ENCODE data around the gene BPIFB1.

The BPIFB1 gene

DNA sequence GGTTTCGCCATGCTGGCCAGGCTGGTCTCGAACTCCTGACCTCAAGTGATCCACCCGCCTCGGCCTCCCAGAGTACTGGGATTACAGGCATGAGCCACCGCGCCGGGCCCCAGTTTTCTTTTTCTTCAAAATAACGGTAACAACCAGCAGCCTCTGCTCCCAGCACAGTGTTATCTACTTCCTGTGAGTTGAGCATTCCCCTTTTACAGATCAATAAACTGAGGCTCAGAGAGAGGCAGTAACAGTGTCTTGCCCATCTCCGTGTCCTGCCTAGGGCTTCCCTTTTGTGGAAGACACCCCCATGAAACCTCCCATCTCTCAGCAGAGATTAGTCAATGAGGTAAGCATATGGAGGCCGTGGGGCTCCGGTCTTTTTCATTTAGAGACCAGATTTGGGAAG, 29.6 kb downstream of the BPIFB1 start:
- TF ChIP-seq ZNF549 (tag by site-specific recombination; IDR thresholded peaks at IDR 0.05): no peak
- no peak for TF ChIP-seq HOXC10 (CRISPR knock-in tag; IDR thresholded peaks at IDR 0.05)
- no peak for TF ChIP-seq ZNF692 (tag by site-specific recombination; IDR thresholded peaks at IDR 0.05)
- Histone ChIP-seq H3K4me1 (ENCODE audit: control insufficient read depth, insufficient read depth, low read length) (no peaks in the 10 kb centered on the region), H3K36me3 (ENCODE audit: control insufficient read depth in 2 of 2, insufficient read depth in 1 of 2, low read length in 2 of 2) (no peaks in the 10 kb centered on the region), H3K27ac (ENCODE audit: extremely low read depth, low read depth, low read length) (no peak overlapping the region), H3K9me3 (ENCODE audit: control insufficient read depth, insufficient read depth, low read depth, low read length) (no peaks in the 10 kb centered on the region), H3K4me3 (ENCODE audit: low read depth, low read length) (no peak overlapping the region)
- POLR2A ChIA-PET: no interaction called here
- CTCF ChIA-PET: no interaction called here

DNA sequence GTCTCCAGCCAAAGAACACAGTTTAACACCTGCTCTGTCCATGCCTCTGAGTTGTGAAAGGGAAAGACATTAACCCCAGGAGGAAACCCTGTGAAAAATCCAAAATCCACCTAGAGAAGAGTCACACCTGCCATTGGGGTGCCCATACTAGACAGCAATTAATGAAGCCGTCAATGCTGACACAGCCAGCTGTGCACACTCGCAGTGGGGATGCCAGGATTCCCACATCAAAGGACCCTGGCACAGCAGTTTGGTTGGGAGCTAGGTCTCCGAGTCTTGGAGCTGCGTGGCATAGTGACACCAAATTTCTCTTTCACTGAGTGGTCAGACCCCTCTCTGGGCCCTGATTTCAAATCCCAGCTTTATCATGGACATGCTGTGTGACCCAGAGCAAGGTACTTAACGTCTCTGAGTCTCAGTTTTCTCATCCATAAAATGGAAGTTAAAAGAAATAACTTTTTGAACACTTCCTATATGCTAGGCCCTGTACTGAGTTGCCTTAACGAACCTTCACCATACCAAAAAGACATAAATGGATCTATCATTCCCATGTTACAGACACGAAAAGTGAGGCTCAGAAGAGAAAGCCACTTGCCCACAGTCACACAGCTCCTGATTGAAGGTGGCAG, 30.8 kb downstream of the BPIFB1 start:
- POLR2A ChIA-PET: no interaction called here
- Histone ChIP-seq H3K4me3 (ENCODE audit: low read depth, low read length) (no peak overlapping the region), H3K36me3 (ENCODE audit: control insufficient read depth in 2 of 2, insufficient read depth in 1 of 2, low read length in 2 of 2) (no peaks in the 10 kb centered on the region), H3K9me3 (ENCODE audit: control insufficient read depth, insufficient read depth, low read depth, low read length) (no peaks in the 10 kb centered on the region), H3K4me1 (ENCODE audit: control insufficient read depth, insufficient read depth, low read length) (no peaks in the 10 kb centered on the region), H3K27ac (ENCODE audit: extremely low read depth, low read depth, low read length) (no peak overlapping the region)
- CTCF ChIA-PET: interaction anchor here (0.7 to 1.0 kb wide), 2 partner anchors 21 to 51 kb away, joined by 4 read pairs; no protein-coding TSS in a partner anchor
- TF ChIP-seq BCL11B (tag by site-specific recombination; IDR thresholded peaks at IDR 0.05; ENCODE audit: low read depth) (no peak), ZBTB21 (tag by site-specific recombination; IDR thresholded peaks at IDR 0.05) (no peak), ZNF626 (tag by site-specific recombination; IDR thresholded peaks at IDR 0.05) (no peak), HIC1 (tag by site-specific recombination; IDR thresholded peaks at IDR 0.05) (no peak), ZNF433 (tag by site-specific recombination; IDR thresholded peaks at IDR 0.05; ENCODE audit: low read depth) (no peak), ZNF148 (tag by site-specific recombination; IDR thresholded peaks at IDR 0.05; ENCODE audit: borderline replicate concordance) (no peak), ZFP41 (tag by site-specific recombination; IDR thresholded peaks at IDR 0.05; ENCODE audit: borderline replicate concordance) (no peak), ZSCAN23 (tag by site-specific recombination; IDR thresholded peaks at IDR 0.05) (no peak), TSHZ1 (tag by site-specific recombination; IDR thresholded peaks at IDR 0.05; ENCODE audit: borderline replicate concordance) (no peak), ZNF416 (tag by site-specific recombination; IDR thresholded peaks at IDR 0.05) (no peak)
- TF ChIP-seq, protein P1, sequence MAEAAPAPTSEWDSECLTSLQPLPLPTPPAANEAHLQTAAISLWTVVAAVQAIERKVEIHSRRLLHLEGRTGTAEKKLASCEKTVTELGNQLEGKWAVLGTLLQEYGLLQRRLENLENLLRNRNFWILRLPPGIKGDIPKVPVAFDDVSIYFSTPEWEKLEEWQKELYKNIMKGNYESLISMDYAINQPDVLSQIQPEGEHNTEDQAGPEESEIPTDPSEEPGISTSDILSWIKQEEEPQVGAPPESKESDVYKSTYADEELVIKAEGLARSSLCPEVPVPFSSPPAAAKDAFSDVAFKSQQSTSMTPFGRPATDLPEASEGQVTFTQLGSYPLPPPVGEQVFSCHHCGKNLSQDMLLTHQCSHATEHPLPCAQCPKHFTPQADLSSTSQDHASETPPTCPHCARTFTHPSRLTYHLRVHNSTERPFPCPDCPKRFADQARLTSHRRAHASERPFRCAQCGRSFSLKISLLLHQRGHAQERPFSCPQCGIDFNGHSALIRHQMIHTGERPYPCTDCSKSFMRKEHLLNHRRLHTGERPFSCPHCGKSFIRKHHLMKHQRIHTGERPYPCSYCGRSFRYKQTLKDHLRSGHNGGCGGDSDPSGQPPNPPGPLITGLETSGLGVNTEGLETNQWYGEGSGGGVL (tag by site-specific recombination; IDR thresholded peaks at IDR 0.05): no peak
- TF ChIP-seq, protein P2, sequence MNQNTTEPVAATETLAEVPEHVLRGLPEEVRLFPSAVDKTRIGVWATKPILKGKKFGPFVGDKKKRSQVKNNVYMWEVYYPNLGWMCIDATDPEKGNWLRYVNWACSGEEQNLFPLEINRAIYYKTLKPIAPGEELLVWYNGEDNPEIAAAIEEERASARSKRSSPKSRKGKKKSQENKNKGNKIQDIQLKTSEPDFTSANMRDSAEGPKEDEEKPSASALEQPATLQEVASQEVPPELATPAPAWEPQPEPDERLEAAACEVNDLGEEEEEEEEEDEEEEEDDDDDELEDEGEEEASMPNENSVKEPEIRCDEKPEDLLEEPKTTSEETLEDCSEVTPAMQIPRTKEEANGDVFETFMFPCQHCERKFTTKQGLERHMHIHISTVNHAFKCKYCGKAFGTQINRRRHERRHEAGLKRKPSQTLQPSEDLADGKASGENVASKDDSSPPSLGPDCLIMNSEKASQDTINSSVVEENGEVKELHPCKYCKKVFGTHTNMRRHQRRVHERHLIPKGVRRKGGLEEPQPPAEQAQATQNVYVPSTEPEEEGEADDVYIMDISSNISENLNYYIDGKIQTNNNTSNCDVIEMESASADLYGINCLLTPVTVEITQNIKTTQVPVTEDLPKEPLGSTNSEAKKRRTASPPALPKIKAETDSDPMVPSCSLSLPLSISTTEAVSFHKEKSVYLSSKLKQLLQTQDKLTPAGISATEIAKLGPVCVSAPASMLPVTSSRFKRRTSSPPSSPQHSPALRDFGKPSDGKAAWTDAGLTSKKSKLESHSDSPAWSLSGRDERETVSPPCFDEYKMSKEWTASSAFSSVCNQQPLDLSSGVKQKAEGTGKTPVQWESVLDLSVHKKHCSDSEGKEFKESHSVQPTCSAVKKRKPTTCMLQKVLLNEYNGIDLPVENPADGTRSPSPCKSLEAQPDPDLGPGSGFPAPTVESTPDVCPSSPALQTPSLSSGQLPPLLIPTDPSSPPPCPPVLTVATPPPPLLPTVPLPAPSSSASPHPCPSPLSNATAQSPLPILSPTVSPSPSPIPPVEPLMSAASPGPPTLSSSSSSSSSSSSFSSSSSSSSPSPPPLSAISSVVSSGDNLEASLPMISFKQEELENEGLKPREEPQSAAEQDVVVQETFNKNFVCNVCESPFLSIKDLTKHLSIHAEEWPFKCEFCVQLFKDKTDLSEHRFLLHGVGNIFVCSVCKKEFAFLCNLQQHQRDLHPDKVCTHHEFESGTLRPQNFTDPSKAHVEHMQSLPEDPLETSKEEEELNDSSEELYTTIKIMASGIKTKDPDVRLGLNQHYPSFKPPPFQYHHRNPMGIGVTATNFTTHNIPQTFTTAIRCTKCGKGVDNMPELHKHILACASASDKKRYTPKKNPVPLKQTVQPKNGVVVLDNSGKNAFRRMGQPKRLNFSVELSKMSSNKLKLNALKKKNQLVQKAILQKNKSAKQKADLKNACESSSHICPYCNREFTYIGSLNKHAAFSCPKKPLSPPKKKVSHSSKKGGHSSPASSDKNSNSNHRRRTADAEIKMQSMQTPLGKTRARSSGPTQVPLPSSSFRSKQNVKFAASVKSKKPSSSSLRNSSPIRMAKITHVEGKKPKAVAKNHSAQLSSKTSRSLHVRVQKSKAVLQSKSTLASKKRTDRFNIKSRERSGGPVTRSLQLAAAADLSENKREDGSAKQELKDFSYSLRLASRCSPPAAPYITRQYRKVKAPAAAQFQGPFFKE (tag by site-specific recombination; IDR thresholded peaks at IDR 0.05; ENCODE audit: borderline replicate concordance): no peak
